Panc1 (cell line): Measurements from ENCODE around the gene TET3. TPM values are rescaled to one million over a fixed set of nuclear protein-coding genes. Genes with fewer than 3 reads are reported as not detected.

Source experiments
- ATAC-seq: fragments of 200-7000 bp; cut with Tn5 transposase; 2 replicates; pipeline ENCODE4 v1.9.1; 2020; ENCODE audit warnings: mild to moderate bottlenecking, moderate library complexity
- BruUV-seq: library from RNA; stranded (reverse); fragments of 400-500 nt; replicated peaks from 2 replicates; lab custom pipeline; 2021; lab: Mats Ljungman, UMichigan
- CTCF ChIA-PET: fragments of 300-600 bp; sonication (Branson Sonifier 250); formaldehyde crosslinking; loops from one replicate; lab custom pipeline; 2022; ENCODE audit warnings: antibody characterized with exemption; lab: Charles Lee
- POLR2A ChIA-PET: fragments of 300-600 bp; sonication (Branson Sonifier 250); formaldehyde crosslinking; loops from one replicate; lab custom pipeline; 2022; ENCODE audit warnings: antibody characterized with exemption; lab: Charles Lee
- DNase-seq: peaks from one replicate; pipeline ENCODE4 v3.0.0-alpha.2; 2010; ENCODE audit warnings: low read depth, low spot score
- H3K27ac ChIP-seq: 2 replicates; pipeline ENCODE4 v1.5.1; 2011; ENCODE audit warnings: mild to moderate bottlenecking, low read length, inconsistent platforms
- H3K27me3 ChIP-seq: fragments of 200-500 bp; sonication (Bioruptor generic); 2 replicates; pipeline ENCODE4 v1.6.0; 2014; ENCODE audit warnings: low read length, inconsistent platforms; ENCODE audit not compliant: control insufficient read depth, insufficient read depth
- H3K36me3 ChIP-seq: fragments of 200-500 bp; sonication (Bioruptor generic); 2 replicates; pipeline ENCODE4 v1.5.1; 2014; ENCODE audit warnings: inconsistent platforms, mild to moderate bottlenecking, low read length, moderate library complexity; ENCODE audit not compliant: control insufficient read depth, insufficient read depth
- H3K4me1 ChIP-seq: 2 replicates; pipeline ENCODE4 v1.5.1; 2011; ENCODE audit warnings: inconsistent platforms, mild to moderate bottlenecking, low read length, moderate library complexity; ENCODE audit not compliant: control insufficient read depth, insufficient read depth
- H3K4me3 ChIP-seq, 2 experiments: 2 replicates each; pipeline ENCODE4 v1.5.1; 2011 to 2012; ENCODE audit warnings: low read depth in 2 of 2, low read length in 2 of 2, mild to moderate bottlenecking in 2 of 2, inconsistent platforms in 1 of 2, moderate library complexity in 1 of 2
- H3K9me3 ChIP-seq: fragments of 200-500 bp; sonication (Bioruptor generic); 2 replicates; pipeline ENCODE4 v1.5.1; 2014; ENCODE audit warnings: low read depth, mild to moderate bottlenecking, inconsistent platforms, low read length, moderate library complexity; ENCODE audit not compliant: control insufficient read depth, insufficient read depth
- POLR2AphosphoS5 ChIP-seq: IDR thresholded peaks from 2 replicates; pipeline ENCODE4 v1.6.1; 2012; ENCODE audit warnings: mild to moderate bottlenecking, low read depth, low read length, moderate library complexity
- REST ChIP-seq, 2 experiments: IDR thresholded peaks; 2 replicates each; pipeline ENCODE4 v1.6.1; 2011 to 2012; ENCODE audit warnings: low read depth in 2 of 2, control low read depth in 1 of 2, low read length in 1 of 2, mild to moderate bottlenecking in 1 of 2, moderate library complexity in 1 of 2; ENCODE audit not compliant: insufficient read depth in 1 of 2
- SIN3A ChIP-seq: IDR thresholded peaks from 2 replicates; pipeline ENCODE4 v1.6.1; 2012; ENCODE audit warnings: low read depth, mild to moderate bottlenecking, low read length, moderate library complexity, borderline replicate concordance; ENCODE audit not compliant: insufficient read depth
- TCF7L2 ChIP-seq: IDR thresholded peaks from 2 replicates; pipeline ENCODE4 v1.6.1; 2011; ENCODE audit warnings: mild to moderate bottlenecking, low read depth, low read length, inconsistent platforms
- in situ Hi-C: cut with HindIII; loops from 2 replicates; pipeline ENCODE4 v1.10.0; 2016; ENCODE audit warnings: low sequenced_read_pairs, low pct_unique_long_range_greater_than_20kb
- intact Hi-C: fragments of 100-400 bp; cut with micrococcal nuclease; formaldehyde crosslinking; loops from one replicate; pipeline ENCODE4 v1.10.0; 2022; ENCODE audit not compliant: unreplicated experiment
- total RNA-seq: library from RNA; stranded (reverse); gene quantifications from one replicate; pipeline ENCODE4 v1.2.1, GENCODE V29; 2021; ENCODE audit not compliant: unreplicated experiment
- TF ChIP-seq, protein P1 (sequence below): fragments of 450-650 bp; IDR thresholded peaks from 2 replicates; pipeline ENCODE4 v1.5.1; 2017; ENCODE audit warnings: mild to moderate bottlenecking

Gene TET3
- total RNA-seq, 1 experiment from 2014 or later = 13.1 TPM

GRCh38 chr2:73995810-73996209 is 11.1 kb downstream of the TET3 start:
- Histone ChIP-seq H3K36me3 (no peaks in the 10 kb centered on the region), H3K9me3 (no peaks in the 10 kb centered on the region), H3K27me3 (no peaks in the 10 kb centered on the region), H3K4me1 (peaks cover 13% of the 10 kb centered on the region), H3K27ac (no peak overlapping the region), H3K4me3 (no peak overlapping the region)
- BruUV-seq = no TSS peak
- intact Hi-C loops (no loop called here), in situ Hi-C loops (no loop called here)
- CTCF ChIA-PET = no interaction called here
- ATAC-seq (no peak), DNase-seq (no peak)
- TF ChIP-seq, protein P1, sequence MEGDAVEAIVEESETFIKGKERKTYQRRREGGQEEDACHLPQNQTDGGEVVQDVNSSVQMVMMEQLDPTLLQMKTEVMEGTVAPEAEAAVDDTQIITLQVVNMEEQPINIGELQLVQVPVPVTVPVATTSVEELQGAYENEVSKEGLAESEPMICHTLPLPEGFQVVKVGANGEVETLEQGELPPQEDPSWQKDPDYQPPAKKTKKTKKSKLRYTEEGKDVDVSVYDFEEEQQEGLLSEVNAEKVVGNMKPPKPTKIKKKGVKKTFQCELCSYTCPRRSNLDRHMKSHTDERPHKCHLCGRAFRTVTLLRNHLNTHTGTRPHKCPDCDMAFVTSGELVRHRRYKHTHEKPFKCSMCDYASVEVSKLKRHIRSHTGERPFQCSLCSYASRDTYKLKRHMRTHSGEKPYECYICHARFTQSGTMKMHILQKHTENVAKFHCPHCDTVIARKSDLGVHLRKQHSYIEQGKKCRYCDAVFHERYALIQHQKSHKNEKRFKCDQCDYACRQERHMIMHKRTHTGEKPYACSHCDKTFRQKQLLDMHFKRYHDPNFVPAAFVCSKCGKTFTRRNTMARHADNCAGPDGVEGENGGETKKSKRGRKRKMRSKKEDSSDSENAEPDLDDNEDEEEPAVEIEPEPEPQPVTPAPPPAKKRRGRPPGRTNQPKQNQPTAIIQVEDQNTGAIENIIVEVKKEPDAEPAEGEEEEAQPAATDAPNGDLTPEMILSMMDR = no peak
- no peak for TF ChIP-seq REST (IDR thresholded peaks at IDR 0.05; ENCODE audit: insufficient read depth in 1 of 2, low read depth in 2 of 2, low read length in 1 of 2)
- no peak for TF ChIP-seq SIN3A
- TF ChIP-seq TCF7L2 = no peak
- TF ChIP-seq POLR2AphosphoS5 = no peak
- POLR2A ChIA-PET = interaction anchor here (0.5 kb wide), 1 partner anchor 248 kb away, joined by 8 read pairs; no protein-coding TSS in a partner anchor

GRCh38 chr2:73997813-73998212 is 13.1 kb downstream of the TET3 start:
- Histone ChIP-seq H3K9me3 (no peaks in the 10 kb centered on the region), H3K4me3 (no peak overlapping the region), H3K36me3 (no peaks in the 10 kb centered on the region), H3K27me3 (no peaks in the 10 kb centered on the region), H3K27ac (no peak overlapping the region), H3K4me1 (peaks cover 24% of the 10 kb centered on the region)
- CTCF ChIA-PET = no interaction called here
- DNase-seq = no peak
- intact Hi-C loops (no loop called here), in situ Hi-C loops (no loop called here)
- ATAC-seq = no peak
- POLR2A ChIA-PET = no interaction called here
- no peak for TF ChIP-seq REST (IDR thresholded peaks at IDR 0.05; ENCODE audit: insufficient read depth in 1 of 2, low read depth in 2 of 2, low read length in 1 of 2)
- no peak for TF ChIP-seq POLR2AphosphoS5
- TF ChIP-seq, protein P1 = no peak
- TF ChIP-seq TCF7L2 = no peak
- TF ChIP-seq SIN3A = no peak
- no TSS peak for BruUV-seq
